ENCODE results near the gene DPYD.

DNA sequence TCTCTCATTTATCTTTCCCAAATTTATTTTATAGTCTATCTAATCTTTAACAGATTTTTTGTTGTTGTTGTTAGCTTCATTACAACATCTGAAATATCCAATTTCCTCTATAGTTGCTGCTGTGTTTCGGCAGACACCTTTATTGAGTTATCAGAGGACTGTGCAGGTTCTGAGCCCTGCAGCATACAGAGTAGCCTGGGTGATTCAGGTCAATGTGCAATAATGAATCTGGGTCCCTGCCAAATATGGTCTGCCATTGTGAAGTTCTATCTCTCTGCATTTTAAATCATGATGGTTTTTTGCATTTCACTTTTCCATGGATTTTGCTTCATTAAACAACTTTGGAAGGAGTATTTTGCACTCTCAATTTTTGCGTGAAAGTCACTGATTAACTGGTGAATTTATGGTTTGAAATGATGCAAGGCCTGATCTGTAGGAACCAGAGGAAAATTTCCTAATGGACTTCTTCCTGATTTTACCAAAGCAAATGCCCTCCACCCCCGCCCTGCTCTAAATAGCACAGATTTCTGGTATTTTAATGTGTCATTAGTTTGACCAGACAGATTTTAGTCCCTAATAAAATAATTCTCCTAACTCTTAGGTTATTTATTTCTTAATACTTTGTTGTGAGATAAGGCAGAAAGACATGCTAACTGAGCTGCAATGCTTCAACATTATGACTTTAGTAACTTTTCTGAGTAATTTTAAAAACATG is 797.0 kb downstream of the DPYD start:
- TF ChIP-seq POLR2A (IDR thresholded peaks at IDR 0.05) (no peak), CTCF (IDR thresholded peaks at IDR 0.05) (no peak)
